IMR-90 (cell line): Measurements from ENCODE around the gene MAP7. TPM values are rescaled to one million over a fixed set of nuclear protein-coding genes. Genes with fewer than 3 reads are reported as not detected.

Experiments
- ATAC-seq: fragments of 200-7000 bp; cut with Tn5 transposase; 2 replicates; pipeline ENCODE4 v1.9.1; 2020; ENCODE audit warnings: low read depth, mild to moderate bottlenecking, moderate library complexity
- BruUV-seq: library from RNA; stranded (reverse); fragments of 400-500 nt; replicated peaks from 2 replicates; lab custom pipeline; 2021; lab: Mats Ljungman, UMichigan
- CTCF ChIA-PET: fragments of 300-600 bp; formaldehyde crosslinking; extraction: SDS; loops from one replicate; lab custom pipeline; 2021; ENCODE audit warnings: antibody characterized with exemption; lab: Yijun Ruan, JAX
- POLR2A ChIA-PET: fragments of 300-600 bp; sonication (Branson Sonifier 250); formaldehyde crosslinking; loops from one replicate; lab custom pipeline; 2022; ENCODE audit warnings: antibody characterized with exemption; ENCODE audit not compliant: unreplicated experiment; lab: Charles Lee
- DNase-seq: peaks from one replicate; pipeline ENCODE4 v3.0.0; 2013
- H2AFZ ChIP-seq: replicated peaks from 2 replicates; pipeline ENCODE3; 2013; ENCODE audit warnings: low read length, mild to moderate bottlenecking; ENCODE audit not compliant: poor library complexity
- H2AK5ac ChIP-seq: 2 replicates; pipeline ENCODE4 v1.6.1; 2013; ENCODE audit warnings: low read depth, low read length, inconsistent platforms
- H2AK9ac ChIP-seq: replicated peaks from 2 replicates; pipeline ENCODE3; 2013; ENCODE audit warnings: mild to moderate bottlenecking, low read depth, low read length, moderate library complexity; ENCODE audit not compliant: poor library complexity
- H2BK120ac ChIP-seq: 2 replicates; pipeline ENCODE4 v1.6.1; 2013; ENCODE audit warnings: low read depth, low read length, inconsistent platforms
- H2BK15ac ChIP-seq: 3 replicates; pipeline ENCODE4 v1.6.1; 2013; ENCODE audit warnings: low read depth, low read length, inconsistent platforms
- H2BK20ac ChIP-seq: 2 replicates; pipeline ENCODE4 v1.6.1; 2013; ENCODE audit warnings: low read depth, mild to moderate bottlenecking, inconsistent platforms, low read length, moderate library complexity
- H2BK5ac ChIP-seq: 2 replicates; pipeline ENCODE4 v1.6.1; 2013; ENCODE audit warnings: mild to moderate bottlenecking, low read depth, low read length, inconsistent platforms; ENCODE audit not compliant: poor library complexity, severe bottlenecking
- H3K14ac ChIP-seq: replicated peaks from 2 replicates; pipeline ENCODE4 v1.6.1; 2013; ENCODE audit warnings: low read depth, low read length, inconsistent platforms
- H3K18ac ChIP-seq: 2 replicates; pipeline ENCODE4 v1.6.1; 2013; ENCODE audit warnings: low read depth, low read length, control low read depth
- H3K23ac ChIP-seq: 2 replicates; pipeline ENCODE4 v1.6.1; 2013; ENCODE audit warnings: low read depth, low read length, inconsistent platforms
- H3K27ac ChIP-seq: 2 replicates; pipeline ENCODE4 v1.5.1; 2013; ENCODE audit warnings: mild to moderate bottlenecking, control low read depth, low read length; ENCODE audit not compliant: insufficient read depth
- H3K27me3 ChIP-seq: 2 replicates; pipeline ENCODE4 v1.6.1; 2013; ENCODE audit warnings: low read length; ENCODE audit not compliant: control insufficient read depth, insufficient read depth
- H3K36me3 ChIP-seq: 2 replicates; pipeline ENCODE4 v1.6.1; 2013; ENCODE audit warnings: low read length, mixed read lengths; ENCODE audit not compliant: control insufficient read depth, insufficient read depth
- H3K4ac ChIP-seq: 2 replicates; pipeline ENCODE4 v1.6.1; 2013; ENCODE audit warnings: low read depth, low read length, inconsistent platforms
- H3K4me1 ChIP-seq: 2 replicates; pipeline ENCODE4 v1.6.1; 2013; ENCODE audit warnings: low read length, mixed read lengths; ENCODE audit not compliant: control insufficient read depth, insufficient read depth
- H3K4me2 ChIP-seq: 2 replicates; pipeline ENCODE4 v1.6.1; 2013; ENCODE audit warnings: low read depth, mild to moderate bottlenecking, control low read depth, low read length, moderate library complexity
- H3K4me3 ChIP-seq: 2 replicates; pipeline ENCODE4 v1.5.1; 2013; ENCODE audit warnings: low read depth, mild to moderate bottlenecking, control low read depth, low read length, moderate library complexity; ENCODE audit not compliant: insufficient read depth
- H3K56ac ChIP-seq: 2 replicates; pipeline ENCODE4 v1.6.1; 2013; ENCODE audit warnings: low read length, inconsistent platforms; ENCODE audit not compliant: insufficient read depth; ENCODE audit errors: extremely low read depth
- H3K79me1 ChIP-seq, 2 experiments: 2 replicates each; pipeline ENCODE4 v1.6.1; 2013; ENCODE audit warnings: low read length in 2 of 2, inconsistent platforms in 1 of 2, low read depth in 1 of 2
- H3K9ac ChIP-seq: 2 replicates; pipeline ENCODE4 v1.6.1; 2013; ENCODE audit warnings: low read depth, low read length, control low read depth
- H3K9me1 ChIP-seq: 2 replicates; pipeline ENCODE4 v1.6.1; 2013; ENCODE audit warnings: low read length, inconsistent platforms; ENCODE audit not compliant: insufficient read depth
- H3K9me3 ChIP-seq: 2 replicates; pipeline ENCODE4 v1.6.1; 2013; ENCODE audit warnings: low read length; ENCODE audit not compliant: control insufficient read depth, insufficient read depth
- H4K20me1 ChIP-seq: 2 replicates; pipeline ENCODE4 v1.6.1; 2013; ENCODE audit warnings: low read length, inconsistent platforms; ENCODE audit not compliant: insufficient read depth
- H4K5ac ChIP-seq: 2 replicates; pipeline ENCODE4 v1.6.1; 2013; ENCODE audit warnings: mild to moderate bottlenecking, low read depth, low read length, control low read depth
- H4K8ac ChIP-seq, 2 experiments: 2 replicates each; pipeline ENCODE4 v1.6.1; 2013; ENCODE audit warnings: low read depth in 2 of 2, low read length in 2 of 2, control low read depth in 1 of 2, inconsistent platforms in 1 of 2
- H4K91ac ChIP-seq: 2 replicates; pipeline ENCODE4 v1.6.1; 2013; ENCODE audit warnings: low read depth, low read length, inconsistent platforms; ENCODE audit not compliant: insufficient read depth
- BHLHE40 ChIP-seq: fragments of 150-350 bp; IDR thresholded peaks from 2 replicates; pipeline ENCODE4 v1.6.1; 2016; ENCODE audit warnings: mild to moderate bottlenecking, low read depth, low read length
- CEBPB ChIP-seq: IDR thresholded peaks from 2 replicates; pipeline ENCODE4 v1.6.1; 2012; ENCODE audit warnings: low read depth, low read length, improper control_type of control experiment
- FOS ChIP-seq: fragments of 150-350 bp; IDR thresholded peaks from 2 replicates; pipeline ENCODE4 v1.6.1; 2016; ENCODE audit warnings: low read depth, low read length
- MAZ ChIP-seq: IDR thresholded peaks from 2 replicates; pipeline ENCODE4 v1.6.1; 2012; ENCODE audit warnings: low read depth, mild to moderate bottlenecking, low read length, improper control_type of control experiment, moderate library complexity, borderline replicate concordance
- MXI1 ChIP-seq: IDR thresholded peaks from 2 replicates; pipeline ENCODE4 v1.6.1; 2012; ENCODE audit warnings: low read depth, mild to moderate bottlenecking, low read length, moderate library complexity, borderline replicate concordance
- NFE2L2 ChIP-seq: fragments of 150-350 bp; IDR thresholded peaks from 2 replicates; pipeline ENCODE4 v1.6.1; 2016; ENCODE audit warnings: low read depth, mild to moderate bottlenecking, low read length
- RAD21 ChIP-seq: IDR thresholded peaks from 2 replicates; pipeline ENCODE4 v1.6.1; 2012; ENCODE audit warnings: low read length, improper control_type of control experiment
- RCOR1 ChIP-seq: IDR thresholded peaks from 2 replicates; pipeline ENCODE4 v1.6.1; 2012; ENCODE audit warnings: mild to moderate bottlenecking, low read length, improper control_type of control experiment; ENCODE audit not compliant: insufficient replicate concordance
- RFX5 ChIP-seq: IDR thresholded peaks from 2 replicates; pipeline ENCODE4 v1.8.0; 2012; ENCODE audit warnings: low read depth, mild to moderate bottlenecking, low read length, moderate library complexity
- SMC3 ChIP-seq: fragments of 150-350 bp; IDR thresholded peaks from 2 replicates; pipeline ENCODE4 v1.6.1; 2016; ENCODE audit warnings: low read depth, mild to moderate bottlenecking, antibody characterized with exemption, low read length, moderate library complexity
- WGBS, 2 experiments: methylation state at CpG; one replicate each; pipeline versions ENCODE4 v1.1.5 to v1.1.7; 2013; ENCODE audit warnings: missing lambda C conversion rate in 2 of 2; ENCODE audit not compliant: insufficient read length in 1 of 2; ENCODE audit errors: extremely low coverage in 2 of 2; 5-methylcytosine and 5-hydroxymethylcytosine counted together
- dilution Hi-C: fragments of 300-500 bp; cut with HindIII; formaldehyde crosslinking; loops from one replicate; pipeline ENCODE4 v1.14.3; 2018; ENCODE audit warnings: low sequenced_read_pairs; ENCODE audit not compliant: unreplicated experiment
- in situ Hi-C: fragments of 300-500 bp; cut with MboI; formaldehyde crosslinking; loops from 3 replicates; pipeline ENCODE4 v1.14.3; 2019; ENCODE audit warnings: low sequenced_read_pairs, inconsistent platforms, mixed read lengths
- intact Hi-C: fragments of 100-400 bp; cut with micrococcal nuclease; formaldehyde crosslinking; loops from 2 replicates; pipeline ENCODE4 v1.10.0; 2022
- polyA plus RNA-seq, 3 experiments: library from polyadenylated mRNA; depleted of rRNA; stranded (reverse); fragments of >200 nt; gene quantifications; 2 replicates each; pipeline ENCODE4 v1.2.3, GENCODE V29; 2012; ENCODE audit warnings: low replicate concordance in 1 of 3
- total RNA-seq: library from RNA; depleted of rRNA; stranded (reverse); fragments of >200 nt; gene quantifications from 2 replicates; pipeline ENCODE4 v1.2.3, GENCODE V29; 2012
- TF ChIP-seq, protein P1 (sequence below): fragments of 150-350 bp; IDR thresholded peaks from 2 replicates; pipeline ENCODE4 v1.6.1; 2016; ENCODE audit warnings: low read depth, mild to moderate bottlenecking, low read length, moderate library complexity, borderline replicate concordance
- TF ChIP-seq, protein P2 (sequence below): fragments of 150-350 bp; IDR thresholded peaks from 2 replicates; pipeline ENCODE4 v1.6.1; 2017; ENCODE audit warnings: mild to moderate bottlenecking, antibody characterized with exemption, low read length, low read depth
- TF ChIP-seq, protein P3 (sequence below): conservative IDR thresholded peaks from 2 replicates; pipeline ENCODE4 v1.5.1; 2012; ENCODE audit warnings: mild to moderate bottlenecking, low read depth, low read length, improper control_type of control experiment

Gene MAP7
- total and polyA plus RNA-seq, 2 of the 4 experiments (the other 2 are of a cell fraction) = 0.19 to 0.36 TPM

DNA sequence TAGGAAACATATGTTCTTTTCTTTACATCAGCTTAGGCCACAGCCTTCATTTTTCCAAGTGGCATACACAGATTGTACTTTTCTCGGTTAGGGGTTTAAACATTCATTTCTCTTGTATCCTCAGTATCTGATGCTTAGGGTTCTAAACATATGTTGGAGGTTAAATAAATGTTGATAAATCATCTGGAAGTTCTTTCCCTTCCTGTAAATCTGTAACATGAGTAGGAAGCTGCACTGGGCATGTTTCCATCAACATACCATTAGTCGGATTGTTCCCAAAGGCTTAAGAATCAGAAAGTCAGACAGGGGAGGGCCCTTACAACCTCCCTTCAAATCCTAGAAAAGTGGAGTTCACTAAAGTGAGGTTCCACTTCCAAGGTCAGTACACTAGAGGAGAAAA, 205.8 kb downstream of the MAP7 start:
- no peak overlapping the region for H3K4me2 ChIP-seq
- H3K4me1 ChIP-seq = no peaks in the 10 kb centered on the region
- H4K20me1 ChIP-seq = no peaks in the 10 kb centered on the region
- ChIA-PET CTCF (interaction anchor here (1.8 kb wide), 1 partner anchor 34 kb away, joined by 4 read pairs; no protein-coding TSS in a partner anchor), POLR2A (interaction anchor here (0.6 kb wide), 1 partner anchor 60 kb away, joined by 5 read pairs; no protein-coding TSS in a partner anchor)
- no peak overlapping the region for H2BK20ac ChIP-seq
- no peak overlapping the region for H3K9ac ChIP-seq
- no peaks in the 10 kb centered on the region for H3K9me3 ChIP-seq
- H3K4me3 ChIP-seq = no peak overlapping the region
- H2AK5ac ChIP-seq = no peak overlapping the region
- H3K18ac ChIP-seq = peak overlapping the region; percentile 37; the same call in 1 of the 2 replicates
- no peaks in the 10 kb centered on the region for H3K79me1 ChIP-seq
- H3K56ac ChIP-seq = no peak overlapping the region
- H3K14ac ChIP-seq = no peak overlapping the region
- H4K91ac ChIP-seq = no peak overlapping the region
- no peak overlapping the region for H3K4ac ChIP-seq
- no peaks in the 10 kb centered on the region for H3K36me3 ChIP-seq
- no peaks in the 10 kb centered on the region for H3K27me3 ChIP-seq
- no peak overlapping the region for H2AK9ac ChIP-seq
- TF ChIP-seq CEBPB = no peak
- no peak for TF ChIP-seq SMC3
- no peak for TF ChIP-seq NFE2L2
- TF ChIP-seq, protein P1, sequence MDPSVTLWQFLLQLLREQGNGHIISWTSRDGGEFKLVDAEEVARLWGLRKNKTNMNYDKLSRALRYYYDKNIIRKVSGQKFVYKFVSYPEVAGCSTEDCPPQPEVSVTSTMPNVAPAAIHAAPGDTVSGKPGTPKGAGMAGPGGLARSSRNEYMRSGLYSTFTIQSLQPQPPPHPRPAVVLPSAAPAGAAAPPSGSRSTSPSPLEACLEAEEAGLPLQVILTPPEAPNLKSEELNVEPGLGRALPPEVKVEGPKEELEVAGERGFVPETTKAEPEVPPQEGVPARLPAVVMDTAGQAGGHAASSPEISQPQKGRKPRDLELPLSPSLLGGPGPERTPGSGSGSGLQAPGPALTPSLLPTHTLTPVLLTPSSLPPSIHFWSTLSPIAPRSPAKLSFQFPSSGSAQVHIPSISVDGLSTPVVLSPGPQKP = no peak
- no peak for TF ChIP-seq MAZ
- no peak for TF ChIP-seq RFX5
- TF ChIP-seq RAD21 = no peak
- TF ChIP-seq RCOR1 = no peak
- TF ChIP-seq MXI1 = no peak
- no peak for TF ChIP-seq FOS
- TF ChIP-seq, protein P2, sequence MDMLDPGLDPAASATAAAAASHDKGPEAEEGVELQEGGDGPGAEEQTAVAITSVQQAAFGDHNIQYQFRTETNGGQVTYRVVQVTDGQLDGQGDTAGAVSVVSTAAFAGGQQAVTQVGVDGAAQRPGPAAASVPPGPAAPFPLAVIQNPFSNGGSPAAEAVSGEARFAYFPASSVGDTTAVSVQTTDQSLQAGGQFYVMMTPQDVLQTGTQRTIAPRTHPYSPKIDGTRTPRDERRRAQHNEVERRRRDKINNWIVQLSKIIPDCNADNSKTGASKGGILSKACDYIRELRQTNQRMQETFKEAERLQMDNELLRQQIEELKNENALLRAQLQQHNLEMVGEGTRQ = no peak
- TF ChIP-seq, protein P3, sequence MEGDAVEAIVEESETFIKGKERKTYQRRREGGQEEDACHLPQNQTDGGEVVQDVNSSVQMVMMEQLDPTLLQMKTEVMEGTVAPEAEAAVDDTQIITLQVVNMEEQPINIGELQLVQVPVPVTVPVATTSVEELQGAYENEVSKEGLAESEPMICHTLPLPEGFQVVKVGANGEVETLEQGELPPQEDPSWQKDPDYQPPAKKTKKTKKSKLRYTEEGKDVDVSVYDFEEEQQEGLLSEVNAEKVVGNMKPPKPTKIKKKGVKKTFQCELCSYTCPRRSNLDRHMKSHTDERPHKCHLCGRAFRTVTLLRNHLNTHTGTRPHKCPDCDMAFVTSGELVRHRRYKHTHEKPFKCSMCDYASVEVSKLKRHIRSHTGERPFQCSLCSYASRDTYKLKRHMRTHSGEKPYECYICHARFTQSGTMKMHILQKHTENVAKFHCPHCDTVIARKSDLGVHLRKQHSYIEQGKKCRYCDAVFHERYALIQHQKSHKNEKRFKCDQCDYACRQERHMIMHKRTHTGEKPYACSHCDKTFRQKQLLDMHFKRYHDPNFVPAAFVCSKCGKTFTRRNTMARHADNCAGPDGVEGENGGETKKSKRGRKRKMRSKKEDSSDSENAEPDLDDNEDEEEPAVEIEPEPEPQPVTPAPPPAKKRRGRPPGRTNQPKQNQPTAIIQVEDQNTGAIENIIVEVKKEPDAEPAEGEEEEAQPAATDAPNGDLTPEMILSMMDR = no peak
- TF ChIP-seq BHLHE40 = no peak
- no peak overlapping the region for H3K23ac ChIP-seq
- no peak overlapping the region for H2BK5ac ChIP-seq
- no peak overlapping the region for H2BK15ac ChIP-seq
- H3K27ac ChIP-seq = no peak overlapping the region
- no TSS peak for BruUV-seq
- H3K9me1 ChIP-seq = no peaks in the 10 kb centered on the region; the same call in 1 of the 2 replicates
- no peak overlapping the region for H4K5ac ChIP-seq
- H2BK120ac ChIP-seq = no peak overlapping the region
- H4K8ac ChIP-seq = no peak overlapping the region
- ATAC-seq (peak; percentile 85), DNase-seq (peak; percentile 86)
- H2AFZ ChIP-seq = no peak overlapping the region
- intact Hi-C loops = loop anchor here (10.0 kb wide), 1 partner anchor 450 kb away; the partner anchor contains the start of gene MAP3K5
- no CpG with 5 or more reads among the region's 2 CpGs for WGBS, 2 experiments
- in situ Hi-C loops = no loop called here
- dilution Hi-C loops = no loop called here
